NCI-H345 treated with DMSO at 0.1 percent for 48 hours (cell line): ENCODE data around the gene ZRANB2.
A peak's percentile ranks its signal among the peaks of the same experiment; 100 is the strongest.

ENCODE experiments used
- DNase-seq: peaks from one replicate; lab custom pipeline; 2025; ENCODE audit not compliant: unreplicated experiment; lab: John Stamatoyannopoulos, UW

Gene ZRANB2

DNA sequence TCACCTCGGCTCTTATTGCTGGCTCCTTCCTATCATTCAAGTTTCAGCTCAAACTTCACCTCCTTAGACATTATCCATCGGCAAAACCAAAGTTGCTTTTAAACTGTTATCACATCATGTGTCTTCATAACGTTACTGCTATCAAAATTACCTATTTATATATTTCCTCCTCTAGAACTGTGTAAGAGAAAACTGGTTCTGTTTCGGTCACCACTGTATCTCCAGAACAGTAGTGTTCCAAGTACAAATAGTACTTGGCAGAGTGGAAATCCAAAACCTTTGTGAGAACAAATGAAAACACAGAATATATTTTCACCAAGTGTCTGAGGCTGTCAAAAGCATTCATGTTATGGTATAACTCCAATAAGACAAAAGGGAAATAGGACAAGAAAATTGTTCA is 9.1 kb downstream of the ZRANB2 start:
- no peak for DNase-seq

DNA sequence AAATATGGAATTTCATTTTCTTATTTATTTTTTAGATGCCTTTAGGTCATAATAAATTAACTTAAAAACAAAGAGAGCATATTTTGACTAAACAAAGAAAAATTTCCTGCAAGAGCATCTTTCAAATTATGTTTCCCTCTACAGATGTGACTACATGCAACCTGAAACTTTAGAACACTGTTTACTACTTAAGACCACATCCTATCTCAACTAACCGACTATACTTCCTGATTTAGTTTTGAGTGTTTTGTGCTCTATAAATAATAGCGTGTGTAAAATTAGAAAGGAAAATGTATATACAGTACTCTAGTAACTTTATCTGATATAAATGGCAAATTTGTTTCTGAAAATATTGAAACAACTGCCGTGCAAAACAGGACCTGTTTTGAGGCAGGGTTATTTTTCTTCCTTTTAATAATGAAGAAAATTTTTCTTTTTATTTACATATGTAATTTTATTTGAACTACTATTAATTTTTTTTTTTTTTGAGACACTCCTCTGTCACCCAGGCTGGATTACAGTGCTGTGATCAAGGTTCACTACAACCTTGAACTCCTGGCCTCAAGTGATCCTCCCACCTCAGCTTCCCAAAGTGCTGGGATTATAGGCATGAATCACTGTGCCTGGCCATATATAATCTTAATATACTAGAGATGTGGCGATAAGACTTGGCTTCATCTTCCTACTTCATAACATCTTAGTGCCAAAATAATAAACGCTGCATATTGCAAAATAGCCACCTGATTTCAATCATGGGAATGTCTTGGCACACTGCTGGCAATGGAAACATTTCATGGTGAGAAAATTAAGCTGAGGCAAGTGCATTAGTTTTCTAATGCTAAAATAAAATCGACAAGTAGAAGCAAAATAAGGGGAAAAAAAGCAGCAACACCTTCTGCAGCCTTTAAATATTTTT is 12.3 kb downstream of the ZRANB2 start:
- DNase-seq: no peak

DNA sequence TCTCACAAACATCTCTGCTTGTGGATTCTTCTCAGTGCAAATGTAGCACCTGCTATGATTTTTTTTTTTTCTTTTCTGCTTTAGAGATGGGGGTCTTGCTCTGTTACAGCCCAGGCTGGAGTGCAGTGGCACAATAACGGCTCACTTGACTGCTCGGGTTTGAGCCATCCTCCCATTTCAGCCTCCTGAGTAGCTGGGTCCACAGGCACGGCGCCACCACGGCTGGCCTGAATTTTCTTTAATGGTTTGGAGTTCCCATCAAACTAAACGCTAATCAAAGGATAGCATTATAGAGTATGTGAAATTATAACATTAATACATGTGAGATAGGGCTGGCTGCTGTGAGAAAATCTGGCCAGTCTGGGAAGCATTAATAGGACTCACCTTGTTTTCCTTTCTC is 26.0 kb downstream of the ZRANB2 start:
- no peak for DNase-seq

DNA sequence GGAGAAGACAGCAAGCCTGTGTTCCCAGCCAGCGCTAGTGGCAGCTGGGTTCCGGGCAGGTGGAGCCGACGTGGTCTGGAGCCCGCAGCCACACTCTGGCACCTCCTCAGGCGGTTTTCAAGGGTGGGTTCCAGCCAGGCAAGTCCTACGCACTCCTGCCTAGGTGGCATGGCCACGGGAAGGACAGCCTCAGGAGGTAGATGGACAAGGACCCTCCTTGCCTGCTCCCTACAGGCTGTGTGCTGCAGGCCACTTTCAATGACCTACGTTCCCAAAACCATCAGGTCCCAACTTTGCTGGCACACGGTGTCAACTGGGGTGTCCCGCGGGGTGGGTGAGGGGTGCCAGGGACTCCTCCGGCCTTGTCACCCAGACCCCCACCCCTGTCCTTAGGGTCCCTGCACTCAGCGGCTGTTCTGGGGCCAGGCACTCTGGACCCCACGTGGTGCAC is 26.5 kb downstream of the ZRANB2 start:
- no peak for DNase-seq

DNA sequence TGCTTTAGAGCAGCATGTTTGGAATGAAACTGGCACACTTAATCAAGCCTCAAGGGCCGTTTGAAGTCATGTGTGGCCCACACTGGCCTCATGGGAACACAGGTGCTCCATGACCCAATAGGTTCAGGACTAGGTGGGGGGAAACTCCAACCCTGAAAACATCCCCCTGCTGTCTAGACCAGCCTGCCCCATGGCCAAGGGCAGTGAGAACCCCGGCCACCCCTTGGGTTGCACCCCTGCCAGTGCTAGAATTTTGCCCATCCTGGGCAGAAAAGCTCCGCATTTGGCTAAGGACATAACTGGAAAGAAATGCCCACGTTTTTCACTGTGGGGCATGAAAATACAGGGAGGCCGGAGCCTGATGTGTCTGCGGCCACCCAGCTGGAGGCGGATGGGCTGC is 27.1 kb downstream of the ZRANB2 start:
- no peak for DNase-seq

DNA sequence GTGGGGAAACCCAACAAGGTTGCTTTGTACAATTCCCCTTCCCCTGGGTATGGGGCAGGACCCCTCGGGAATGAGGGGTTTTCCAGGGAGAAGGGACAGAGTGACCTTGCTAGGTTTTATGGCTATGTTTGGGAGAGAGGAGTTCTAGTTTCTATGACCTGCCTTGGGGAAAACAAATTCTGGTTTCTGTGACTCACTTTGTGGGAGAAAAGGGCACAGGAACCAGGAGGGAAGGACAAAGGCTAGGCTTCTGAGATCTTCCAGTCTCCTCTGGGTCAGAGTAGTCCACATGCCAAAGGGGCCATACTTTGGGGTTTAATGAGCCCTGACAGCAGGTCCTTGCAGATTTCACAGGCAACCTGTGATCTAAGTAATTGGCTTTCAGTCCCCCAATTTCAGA is 27.7 kb downstream of the ZRANB2 start:
- no peak for DNase-seq

DNA sequence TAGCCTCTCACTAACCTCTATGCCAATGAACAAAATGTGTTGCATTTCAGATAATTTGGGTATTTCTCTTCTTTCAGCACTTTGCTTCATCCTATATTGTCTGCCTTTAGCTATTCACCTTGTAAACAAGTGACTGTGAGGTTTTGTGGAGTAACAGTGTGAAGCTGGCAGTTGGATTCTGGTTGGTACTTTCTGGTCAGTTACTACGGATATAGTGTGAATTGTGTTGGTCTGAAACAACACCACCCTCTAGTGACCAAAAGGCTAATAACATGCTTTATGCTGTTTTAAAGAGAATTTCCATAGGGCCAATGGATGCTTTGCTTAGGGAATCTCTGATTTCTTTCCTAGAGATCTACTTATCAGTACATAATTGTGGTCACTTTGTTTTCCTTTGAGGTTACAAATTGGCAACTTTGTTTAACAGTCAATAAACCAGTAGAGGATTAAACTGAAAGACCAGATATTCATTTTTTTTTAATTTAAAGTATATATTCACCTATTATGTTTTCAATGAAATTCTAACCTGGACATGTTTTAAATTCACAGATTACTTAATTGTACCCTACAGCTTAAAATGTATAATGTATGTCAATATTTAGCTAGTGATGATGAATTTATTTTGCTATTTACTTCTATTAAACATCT is 30.8 kb downstream of the ZRANB2 start:
- peak; percentile 56 for DNase-seq

DNA sequence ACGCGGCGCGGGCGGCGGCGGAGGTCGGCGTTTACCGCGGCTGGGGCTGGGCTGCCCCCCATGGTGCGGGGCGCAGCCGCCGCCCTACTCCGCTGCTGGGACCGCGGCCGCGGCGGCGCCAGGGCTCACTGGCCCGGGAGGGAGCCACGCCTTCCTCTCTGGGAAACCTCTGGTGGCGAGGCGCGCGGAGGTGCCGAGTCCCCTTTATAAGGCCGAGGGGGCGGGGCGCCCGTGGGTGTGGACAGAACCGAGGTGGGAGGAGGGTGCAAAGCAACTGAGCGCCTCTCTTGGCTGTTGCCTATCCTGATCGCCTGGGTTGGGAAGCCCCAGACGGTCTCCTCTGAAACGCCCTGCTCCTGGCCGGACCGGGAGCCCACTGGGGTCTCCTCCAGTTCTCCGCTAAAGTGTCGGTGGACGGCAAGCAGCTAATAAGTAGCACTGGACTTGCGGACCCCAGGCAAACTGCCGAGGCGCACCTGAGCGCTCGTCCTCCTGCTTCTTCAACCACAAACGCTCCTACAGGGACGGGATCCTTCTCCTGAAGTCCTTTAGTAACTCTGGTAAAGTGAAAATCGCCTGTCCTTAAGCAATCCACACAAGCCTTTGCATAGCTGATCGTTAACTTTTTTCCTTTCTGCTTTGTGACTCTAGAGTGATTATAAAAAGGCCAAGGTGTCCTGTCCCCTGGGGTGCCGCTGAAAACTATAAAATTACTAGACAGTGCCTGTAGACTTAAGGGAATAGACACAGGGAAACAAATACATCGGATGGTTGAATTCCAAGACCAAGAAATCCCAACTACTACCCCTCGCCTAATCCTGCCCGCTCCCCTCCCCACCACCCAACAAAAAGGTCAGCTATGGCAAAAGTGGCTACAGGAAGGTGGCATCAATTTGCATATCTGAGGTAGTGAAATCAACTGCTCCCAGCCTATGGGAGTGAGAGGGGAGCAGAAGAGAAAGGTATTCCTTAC is 32.9 kb downstream of the ZRANB2 start, which contains the start of gene PTGER3:
Gene PTGER3, minus strand, starts transcription at position 182 of the 973 bp plus-strand sequence. CDS start 239 bp downstream, outside the sequence.
- DNase-seq: no peak

DNA sequence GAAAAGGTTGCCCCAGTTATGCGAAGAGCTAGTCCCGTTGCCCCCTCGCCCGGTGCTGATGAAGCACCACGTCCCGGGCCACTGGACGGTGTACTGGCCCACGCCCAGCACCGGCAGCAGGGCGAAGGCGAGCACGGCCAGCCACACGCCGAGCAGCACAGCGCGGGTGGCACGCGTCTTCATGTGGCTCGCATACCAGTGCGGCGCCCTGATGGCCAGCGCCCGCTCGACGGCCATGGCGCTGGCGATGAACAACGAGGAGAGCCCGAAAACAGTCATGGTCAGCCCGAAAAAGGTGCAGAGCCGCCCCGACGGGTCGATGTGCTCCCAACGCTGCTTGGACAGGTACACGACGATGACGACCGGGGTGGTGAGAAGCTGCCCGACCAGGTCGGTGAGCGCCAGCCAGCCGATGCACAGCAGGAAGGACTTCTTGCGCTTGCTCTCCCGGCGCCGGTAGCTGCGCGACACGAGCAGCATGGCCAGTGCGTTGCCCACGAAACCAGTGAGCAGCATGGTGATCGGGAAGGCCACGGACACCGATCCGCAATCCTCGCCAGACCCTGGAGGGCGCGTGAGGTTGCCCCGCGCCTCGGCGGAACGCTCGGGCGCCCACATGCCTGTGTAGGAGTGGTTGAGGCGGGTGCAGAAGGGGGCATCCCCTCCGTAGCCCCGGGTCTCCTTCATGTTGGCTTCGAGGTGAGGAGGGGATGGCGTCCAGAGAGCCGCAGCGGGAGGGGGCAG is 33.8 kb downstream of the ZRANB2 start:
- no peak for DNase-seq

DNA sequence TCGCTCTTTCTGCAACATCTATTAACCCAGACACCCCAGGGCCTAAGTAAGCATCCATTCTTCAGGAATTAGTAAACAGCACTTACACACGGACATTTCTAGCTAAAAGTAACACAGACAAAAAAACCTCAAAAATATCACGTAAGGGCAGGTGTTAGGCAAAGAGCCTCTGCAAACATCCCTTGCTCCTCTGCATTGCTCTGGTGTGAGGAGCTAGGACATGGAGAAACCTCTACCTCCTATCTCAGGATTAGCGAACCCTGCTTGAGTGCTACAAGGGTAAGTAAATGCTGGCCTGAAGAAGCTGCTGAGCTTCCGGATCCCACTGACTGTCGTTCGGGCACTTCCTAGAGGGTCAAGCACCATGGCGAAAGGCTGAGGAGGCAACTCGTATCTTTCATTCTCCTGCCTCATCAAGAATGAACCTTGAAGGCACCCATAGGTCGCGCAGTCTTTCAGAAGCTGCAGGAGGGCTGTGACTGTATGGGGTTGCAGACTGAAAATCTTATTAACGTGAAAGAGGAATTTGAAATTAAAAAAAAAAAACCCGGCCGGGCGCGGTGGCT is 35.3 kb downstream of the ZRANB2 start:
- DNase-seq: no peak

DNA sequence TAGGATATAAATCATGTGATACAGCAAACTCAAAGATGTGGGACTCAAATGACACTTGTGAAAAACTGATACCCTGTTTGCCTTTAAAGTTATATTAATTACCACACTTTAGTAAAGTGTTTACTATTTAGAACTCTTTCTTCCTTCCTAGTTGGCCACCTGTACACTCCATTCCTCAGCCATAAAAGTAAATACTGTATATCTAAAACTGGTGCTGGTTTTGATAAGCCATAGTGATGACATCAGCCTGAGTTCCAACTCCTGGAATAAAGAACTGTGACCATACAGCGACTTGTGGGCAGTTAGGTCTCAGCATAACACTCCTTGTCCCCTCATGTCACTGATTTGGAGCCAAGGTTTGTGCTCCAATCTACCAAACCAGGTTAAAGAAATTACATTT is 36.0 kb downstream of the ZRANB2 start:
- DNase-seq: no peak

DNA sequence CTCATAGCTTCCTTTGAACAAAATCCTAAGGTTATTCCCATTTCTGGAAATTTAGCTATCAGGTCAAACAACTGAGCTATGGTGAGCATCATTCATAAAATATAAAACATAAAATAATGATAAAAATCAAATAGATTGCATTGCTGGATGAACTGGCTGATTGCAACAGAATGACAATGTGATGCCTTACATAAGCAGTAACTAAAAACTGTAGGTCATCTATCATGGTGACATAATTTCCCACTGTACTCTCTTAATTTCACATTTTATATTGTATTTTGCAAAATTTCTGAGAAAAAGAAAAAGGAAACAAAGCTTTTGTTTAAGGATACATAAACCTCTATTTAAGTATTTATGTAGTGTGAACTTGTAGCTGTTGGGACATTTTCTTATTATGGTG is 37.8 kb downstream of the ZRANB2 start:
- no peak for DNase-seq

DNA sequence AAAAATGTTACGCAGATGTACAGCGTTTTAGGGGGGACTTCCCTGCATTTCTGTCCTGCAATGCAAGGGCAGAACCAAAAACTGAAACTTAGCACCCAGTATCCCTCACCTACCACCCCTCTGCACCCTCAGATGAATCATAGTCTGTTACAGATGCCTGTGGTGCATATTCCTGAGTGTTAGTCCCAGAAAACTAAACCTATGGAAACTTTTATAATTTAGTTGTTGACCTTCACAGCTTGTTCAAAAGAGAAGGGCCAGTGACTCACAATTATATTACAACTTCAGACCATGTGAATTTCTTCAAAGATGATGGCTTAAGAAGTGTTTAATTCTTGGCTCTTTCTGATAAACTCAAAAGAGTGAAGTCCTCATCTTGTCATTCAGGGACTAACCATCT is 39.0 kb downstream of the ZRANB2 start:
- no peak for DNase-seq

DNA sequence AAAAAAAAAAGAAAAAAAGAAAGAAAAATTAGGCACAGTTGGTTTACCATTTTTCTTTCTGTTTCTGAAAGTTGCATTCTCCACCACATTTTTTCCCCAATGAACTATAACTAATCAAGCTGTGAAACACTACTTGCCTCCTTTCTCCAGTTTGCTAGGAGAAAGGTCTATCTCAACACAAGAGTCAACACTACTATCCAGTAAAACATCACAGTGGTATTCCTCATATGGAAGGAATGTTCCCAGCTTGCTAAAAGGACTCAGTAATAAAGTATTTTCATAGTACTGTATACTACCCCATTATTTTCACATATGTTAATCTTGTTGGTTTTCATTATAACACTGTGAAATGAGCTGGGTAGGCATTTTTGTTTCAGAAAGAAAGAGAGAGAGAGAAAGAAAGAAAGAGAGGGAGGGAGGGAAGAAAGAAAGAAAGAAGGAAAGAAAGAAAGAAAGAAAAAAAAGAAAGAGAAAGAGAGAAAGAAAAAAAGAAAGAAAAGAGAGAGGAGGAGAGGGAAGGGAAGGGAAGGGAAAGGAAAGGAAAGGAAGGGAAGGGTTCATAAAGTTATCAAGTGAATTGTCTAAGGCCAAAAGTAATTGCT is 41.1 kb downstream of the ZRANB2 start:
- no peak for DNase-seq

DNA sequence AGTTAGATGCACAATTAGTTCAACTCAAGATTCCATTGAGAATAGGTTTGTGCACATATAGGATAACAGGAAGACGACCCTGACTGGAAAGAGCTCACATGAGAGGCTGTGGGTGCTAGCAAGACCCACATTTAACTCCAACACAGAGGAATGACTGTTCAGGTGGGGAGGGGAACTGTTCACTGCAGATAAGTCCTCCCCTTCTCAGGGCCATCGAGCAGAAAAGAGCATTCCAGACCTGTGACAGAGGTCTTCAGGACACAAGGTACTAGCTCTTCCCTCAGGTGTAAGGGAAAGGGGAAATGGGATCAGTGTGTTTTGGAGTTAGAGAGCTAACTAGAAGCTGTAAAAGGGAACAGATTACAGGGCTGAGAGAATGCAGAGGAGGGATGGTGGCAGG is 41.9 kb downstream of the ZRANB2 start:
- no peak for DNase-seq

DNA sequence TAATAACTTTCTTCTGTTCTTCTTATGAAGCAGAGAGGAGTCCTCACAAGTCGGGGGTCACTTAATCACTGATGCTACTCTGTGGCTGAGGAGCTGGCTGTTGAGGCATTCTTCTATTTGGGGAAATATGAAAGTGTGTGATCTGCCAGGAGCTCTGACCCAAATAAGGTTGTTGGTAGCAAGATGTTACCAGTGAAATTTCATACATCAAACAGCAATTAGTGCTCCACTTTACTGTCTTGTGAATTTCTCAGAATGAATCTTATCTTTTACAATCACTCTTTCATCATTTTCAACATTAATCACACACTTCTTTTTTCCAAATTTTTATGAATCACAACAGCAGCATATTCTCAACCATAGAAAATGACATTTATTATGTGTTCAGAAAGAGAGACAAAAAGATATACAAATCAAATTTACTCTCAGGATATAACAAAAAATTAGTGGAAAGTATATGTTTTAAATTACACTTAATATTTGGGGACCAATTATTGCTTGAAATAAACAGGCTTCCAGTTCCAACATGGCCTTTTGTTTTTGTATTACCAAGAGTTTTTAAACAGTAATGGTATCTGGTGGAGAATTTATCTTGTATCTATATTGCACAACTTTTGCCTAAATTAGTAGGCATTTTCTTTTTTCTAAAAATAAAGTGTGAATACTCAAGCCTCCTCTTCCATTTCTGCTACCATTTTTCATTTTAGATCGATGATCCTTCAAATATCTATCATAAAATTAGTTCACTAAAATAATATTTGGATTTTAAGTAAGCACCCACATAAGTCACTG is 42.8 kb downstream of the ZRANB2 start:
- DNase-seq: no peak

DNA sequence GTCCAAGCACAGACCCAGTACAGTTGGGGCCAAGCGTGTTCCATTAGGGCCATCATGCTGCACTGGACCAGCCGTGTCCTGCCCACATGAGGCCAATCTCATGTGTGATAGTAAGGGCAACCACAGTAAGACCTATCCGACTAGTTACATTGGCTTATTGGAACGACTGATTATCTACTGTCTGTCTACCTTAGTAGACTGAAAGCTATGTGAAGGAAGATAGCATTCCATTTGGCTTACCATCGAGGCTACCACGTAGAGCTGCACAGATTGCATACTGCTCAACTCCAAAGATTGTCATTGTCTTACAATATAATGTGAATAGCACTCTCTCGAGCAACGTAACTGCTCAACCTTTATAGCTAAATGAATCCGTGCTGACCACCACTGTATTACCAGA is 43.8 kb downstream of the ZRANB2 start:
- no peak for DNase-seq

DNA sequence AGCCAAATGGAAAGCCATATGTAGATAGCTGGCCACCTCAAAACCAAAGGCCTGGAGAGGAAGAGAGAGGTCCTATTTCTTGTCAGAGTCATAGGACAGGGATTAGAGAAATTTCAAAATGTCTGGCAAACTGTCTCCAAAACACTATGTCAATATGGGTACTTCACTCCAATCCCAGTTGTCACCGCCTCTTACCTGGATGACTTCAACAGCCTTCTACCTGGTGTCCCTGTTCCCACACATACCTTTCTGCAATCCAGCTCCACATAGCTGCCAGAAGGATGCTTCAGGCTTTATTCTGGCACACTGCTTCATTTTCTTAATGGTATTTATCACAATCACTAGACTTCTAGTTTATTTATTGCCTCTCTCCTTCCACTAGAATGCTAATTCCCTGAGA is 47.7 kb downstream of the ZRANB2 start:
- no peak for DNase-seq

DNA sequence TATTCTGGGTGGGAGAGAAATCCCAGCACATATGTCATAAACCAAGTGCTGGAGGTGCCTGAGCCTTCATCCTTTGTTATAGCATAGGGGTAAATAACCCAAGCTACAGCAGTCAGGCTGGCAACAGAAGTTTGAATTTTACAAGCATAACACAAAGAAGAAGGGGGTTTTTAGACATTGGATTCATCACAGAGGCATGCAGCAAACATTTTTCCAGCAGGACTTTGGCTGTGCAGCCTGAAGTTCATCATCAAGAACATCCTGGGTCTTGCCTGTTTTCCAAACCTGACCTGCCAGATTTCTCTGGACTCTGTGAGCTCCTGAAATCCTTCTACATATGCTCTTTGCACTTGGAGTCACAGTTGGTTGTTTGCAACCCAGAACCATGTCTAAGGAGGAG is 49.4 kb downstream of the ZRANB2 start:
- DNase-seq: no peak
